Measurements from ENCODE around the gene RIPK4.
A peak's percentile ranks its signal among the peaks of the same experiment; 100 is the strongest.
"Not testable (repeated sequence)": the region's sequence is repeated elsewhere in the genome, so short reads cannot be mapped to it uniquely, and the experiment has no call there.

The RIPK4 gene

DNA sequence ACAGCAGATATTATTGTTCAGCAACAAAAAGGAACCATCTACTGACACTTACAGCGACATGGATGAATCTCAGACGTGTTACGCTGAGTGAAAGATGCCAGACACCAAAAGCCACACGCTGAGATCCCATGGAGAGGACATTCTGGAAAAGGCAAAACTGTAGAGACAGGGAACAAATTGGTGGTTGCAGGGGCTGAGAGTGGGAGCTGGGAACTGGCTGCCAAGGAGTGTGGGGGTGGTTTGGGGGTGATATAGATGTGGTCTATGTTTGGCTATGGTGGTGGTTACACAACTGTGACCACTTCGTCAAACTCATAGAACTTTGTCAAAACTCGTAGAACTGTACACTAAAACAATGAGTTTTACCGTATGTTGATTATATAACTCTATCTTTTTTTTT is 57.7 kb downstream of the RIPK4 start:
- DNase-seq (ENCODE audit: low read depth, low spot score), result no peak
- no peak overlapping the region for H3K4me3 ChIP-seq (ENCODE audit: low read length)

DNA sequence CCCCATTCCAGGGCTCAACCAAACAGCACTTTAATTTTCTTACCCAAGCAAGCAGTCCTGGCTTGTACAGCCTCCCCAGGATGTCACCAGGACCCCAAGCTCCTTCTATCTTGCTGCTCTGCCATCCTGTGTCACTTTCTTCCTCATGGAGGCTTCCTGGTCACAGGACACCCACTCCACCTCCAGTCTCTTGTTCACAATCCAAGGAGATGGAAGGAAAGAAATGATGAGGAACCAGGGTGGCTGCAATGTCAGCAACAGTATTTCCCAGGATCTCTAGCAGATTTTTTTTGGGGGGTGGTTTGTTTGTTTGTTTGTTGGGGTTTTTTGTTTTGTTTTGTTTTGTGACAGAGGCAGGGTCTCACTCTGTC is 58.9 kb downstream of the RIPK4 start:
- no peak overlapping the region for H3K4me3 ChIP-seq (ENCODE audit: low read length)
- DNase-seq (ENCODE audit: low read depth, low spot score), result no peak

DNA sequence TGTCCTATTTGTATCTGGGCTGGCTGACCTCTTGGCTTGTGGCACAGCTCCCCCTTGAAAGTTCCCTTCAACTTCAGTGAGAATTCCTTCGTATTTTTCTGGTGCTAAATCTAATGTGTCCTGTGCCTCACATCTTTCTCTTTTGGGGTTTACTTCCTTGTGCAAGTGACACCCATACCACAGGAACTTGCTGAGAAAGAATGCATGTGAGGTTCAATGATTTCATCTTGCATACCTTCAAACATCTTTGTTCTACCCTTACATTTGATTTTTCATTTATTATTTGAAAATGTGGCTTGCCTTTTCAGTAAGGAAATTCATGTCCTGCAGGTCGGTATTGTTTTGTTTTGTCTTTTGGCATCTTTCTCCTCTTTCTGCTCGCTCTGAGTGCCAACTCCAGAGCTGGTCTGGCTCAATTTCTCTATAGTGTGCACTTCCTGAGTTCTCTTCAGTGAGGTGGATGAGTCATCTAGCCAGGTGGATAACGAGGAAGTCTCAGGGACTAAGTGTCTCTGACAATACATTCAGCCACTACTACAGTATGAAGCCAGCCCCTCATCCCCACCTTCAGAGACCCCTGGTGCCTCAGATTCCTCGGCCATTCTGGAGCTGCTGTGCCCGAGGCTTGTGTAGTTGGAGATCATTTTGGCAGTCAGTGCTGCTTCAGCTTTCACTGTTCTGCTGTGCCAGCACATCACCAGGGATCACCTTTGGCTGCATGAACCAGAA is 59.5 kb downstream of the RIPK4 start:
- no peak overlapping the region for H3K4me3 ChIP-seq (ENCODE audit: low read length)
- DNase-seq (ENCODE audit: low read depth, low spot score), result no peak

DNA sequence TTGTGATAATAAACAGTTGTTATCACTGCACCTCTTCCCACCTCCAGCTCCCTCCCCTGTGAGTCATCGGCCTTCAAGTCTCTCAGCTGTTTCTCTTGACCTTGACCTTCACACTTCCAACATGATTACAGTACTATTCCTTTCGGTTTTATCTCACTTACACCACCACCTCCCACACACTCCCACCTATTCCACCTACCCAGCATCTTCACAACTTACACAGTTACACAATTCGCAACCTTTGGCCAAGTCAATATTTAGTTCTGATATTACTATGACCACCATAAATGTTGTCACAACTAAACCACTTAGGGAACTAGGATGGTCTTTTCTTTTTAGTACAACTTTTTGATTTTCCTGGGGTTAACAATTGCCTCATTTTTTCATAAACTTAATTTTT is 60.2 kb downstream of the RIPK4 start:
- no peak for DNase-seq (ENCODE audit: low read depth, low spot score)
- H3K4me3 ChIP-seq (ENCODE audit: low read length), result no peak overlapping the region

DNA sequence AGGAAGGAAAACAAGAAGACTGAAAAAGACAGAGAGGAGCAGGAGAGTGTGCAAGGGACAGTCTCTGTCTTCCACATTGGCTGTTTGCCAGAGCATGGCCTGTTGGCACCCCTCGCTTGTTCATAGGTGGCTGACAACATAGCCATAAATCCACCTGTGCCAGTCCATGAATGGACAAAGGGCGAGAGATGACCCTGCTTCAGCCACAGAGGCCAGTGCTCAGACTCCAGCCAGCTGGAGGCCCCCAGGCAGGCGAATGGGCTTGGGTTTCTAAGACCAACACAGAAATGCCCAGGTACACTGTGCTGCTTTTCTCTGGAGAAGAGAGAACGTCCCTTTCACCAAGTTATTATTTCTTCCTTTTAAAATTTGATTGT is 60.6 kb downstream of the RIPK4 start:
- DNase-seq (ENCODE audit: low read depth, low spot score), result no peak
- no peak overlapping the region for H3K4me3 ChIP-seq (ENCODE audit: low read length)

DNA sequence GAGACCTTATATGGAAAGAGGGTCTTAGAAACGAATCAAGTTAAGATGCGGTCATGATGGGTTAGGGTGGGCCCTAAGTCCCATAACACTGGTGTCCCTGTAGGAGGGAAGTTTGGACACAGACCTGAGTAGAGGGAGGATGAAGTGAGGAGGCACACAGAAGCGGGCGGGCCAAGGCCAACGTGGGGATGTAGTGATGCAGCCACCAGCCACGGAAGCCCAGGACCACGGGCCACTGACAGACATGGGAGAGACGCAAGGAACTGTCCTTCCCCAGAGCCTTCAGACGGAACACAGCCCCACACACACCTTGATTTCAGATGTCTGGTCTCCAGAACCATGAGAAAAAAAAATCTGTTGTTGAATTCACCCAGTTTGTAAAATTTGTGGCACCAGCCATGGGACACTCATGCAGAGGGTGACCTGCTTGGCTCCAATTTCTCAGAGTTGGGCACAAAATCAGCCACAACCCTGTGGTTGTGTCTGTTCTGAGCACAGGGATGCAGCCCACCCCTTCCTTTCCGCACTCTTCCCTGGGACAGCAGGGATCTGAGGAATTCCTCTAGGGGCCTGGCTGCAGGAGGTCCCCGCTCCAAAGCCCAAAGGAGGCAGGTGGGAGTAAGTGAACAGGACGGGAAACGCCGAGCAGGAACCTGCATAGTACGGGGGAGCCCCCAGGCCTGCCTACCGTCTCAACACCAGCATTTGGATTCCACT is 61.1 kb downstream of the RIPK4 start:
- no peak for DNase-seq (ENCODE audit: low read depth, low spot score)
- H3K4me3 ChIP-seq (ENCODE audit: low read length), result no peak overlapping the region

DNA sequence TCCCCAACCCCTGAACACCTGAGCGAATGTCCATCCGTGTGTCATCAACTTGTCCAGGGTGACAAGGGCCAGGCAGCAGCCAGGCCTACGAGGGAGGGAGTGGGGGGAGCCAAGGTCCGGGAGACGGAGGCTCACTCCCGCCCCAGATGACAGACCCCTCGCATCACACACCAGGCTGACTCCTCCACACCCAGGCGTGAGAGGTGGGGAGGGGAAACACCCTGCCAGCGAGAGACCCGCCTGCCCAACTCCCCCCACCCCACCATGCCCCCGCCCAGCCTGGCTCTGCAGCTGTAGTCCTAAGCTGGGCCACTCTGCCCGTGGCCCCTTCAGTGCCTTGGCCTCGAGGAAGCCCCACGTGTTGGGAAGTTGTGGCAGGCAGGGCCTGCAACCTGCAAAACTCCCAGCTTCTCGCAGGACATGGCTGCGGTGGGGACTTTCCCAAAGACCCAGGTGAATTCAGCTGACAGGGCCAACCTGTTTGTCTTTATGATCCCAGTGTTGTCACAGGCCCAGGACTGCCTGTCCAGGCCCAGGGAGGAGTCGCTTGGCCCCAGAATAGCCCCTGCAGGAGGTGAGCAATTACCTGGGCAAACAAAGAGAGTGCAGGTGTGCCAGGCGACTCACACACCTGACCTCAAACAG is 62.9 kb downstream of the RIPK4 start:
- DNase-seq (ENCODE audit: low read depth, low spot score), result no peak
- H3K4me3 ChIP-seq (ENCODE audit: low read length), result no peak overlapping the region

DNA sequence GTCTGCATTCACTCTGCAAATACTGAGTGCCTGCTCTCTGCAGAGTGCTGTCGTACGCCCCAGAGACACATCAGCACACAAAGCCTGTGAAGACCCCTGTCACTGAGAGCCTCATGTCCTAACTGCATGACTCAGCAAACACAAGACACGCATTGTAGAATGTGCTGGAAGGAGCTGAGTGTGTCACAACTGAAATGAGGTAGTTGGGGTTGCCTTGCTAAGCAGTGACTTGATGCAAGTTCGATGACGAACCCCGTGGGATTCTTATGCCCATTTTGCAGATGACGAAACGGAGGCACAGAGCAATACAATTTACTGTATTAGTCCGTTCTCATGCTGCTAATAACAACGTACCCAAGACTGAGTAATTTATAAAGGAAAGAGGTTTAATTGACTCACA is 65.1 kb downstream of the RIPK4 start:
- DNase-seq (ENCODE audit: low read depth, low spot score), result no peak
- no peak overlapping the region for H3K4me3 ChIP-seq (ENCODE audit: low read length)

DNA sequence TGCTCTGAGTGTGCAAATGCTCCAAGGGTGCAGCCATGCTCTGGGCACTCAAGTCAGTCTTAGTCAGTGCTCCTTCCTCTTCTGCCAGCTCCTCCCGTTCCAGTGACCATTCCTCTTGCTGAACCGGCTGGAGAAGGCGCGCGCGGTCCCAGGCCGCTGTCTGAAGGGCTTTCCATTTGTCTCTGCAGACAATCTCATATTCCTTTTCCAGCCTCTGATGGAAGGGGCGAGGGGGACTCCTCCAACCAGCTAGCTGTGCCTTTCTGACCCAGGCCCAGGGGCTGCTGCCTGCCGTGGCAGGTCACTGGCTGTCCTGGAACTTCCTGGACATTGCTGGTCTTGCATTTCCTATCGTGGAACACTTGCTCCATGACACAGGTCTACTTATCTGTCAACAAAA is 67.5 kb downstream of the RIPK4 start:
- no peak for DNase-seq (ENCODE audit: low read depth, low spot score)
- no peak overlapping the region for H3K4me3 ChIP-seq (ENCODE audit: low read length)

DNA sequence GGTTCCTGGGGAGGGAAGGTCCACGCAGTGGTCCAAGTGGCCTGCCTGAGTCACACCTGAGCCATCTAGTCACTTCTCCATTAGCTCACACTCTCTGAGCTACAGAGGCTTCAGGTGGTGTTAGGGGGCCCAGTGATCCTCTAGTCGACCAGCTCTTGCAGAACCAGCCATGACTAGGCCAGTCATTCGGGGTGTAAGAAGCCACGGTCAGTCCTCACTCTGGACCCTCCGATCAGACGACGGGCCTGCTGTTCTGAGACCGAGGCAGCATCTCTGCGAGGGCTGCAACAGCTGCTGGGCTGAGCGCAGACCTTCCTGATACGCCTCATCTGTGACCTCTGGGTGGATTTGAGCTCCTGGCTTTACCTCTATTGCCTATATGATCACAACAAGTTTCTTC is 68.8 kb downstream of the RIPK4 start:
- DNase-seq (ENCODE audit: low read depth, low spot score), result no peak
- no peak overlapping the region for H3K4me3 ChIP-seq (ENCODE audit: low read length)

DNA sequence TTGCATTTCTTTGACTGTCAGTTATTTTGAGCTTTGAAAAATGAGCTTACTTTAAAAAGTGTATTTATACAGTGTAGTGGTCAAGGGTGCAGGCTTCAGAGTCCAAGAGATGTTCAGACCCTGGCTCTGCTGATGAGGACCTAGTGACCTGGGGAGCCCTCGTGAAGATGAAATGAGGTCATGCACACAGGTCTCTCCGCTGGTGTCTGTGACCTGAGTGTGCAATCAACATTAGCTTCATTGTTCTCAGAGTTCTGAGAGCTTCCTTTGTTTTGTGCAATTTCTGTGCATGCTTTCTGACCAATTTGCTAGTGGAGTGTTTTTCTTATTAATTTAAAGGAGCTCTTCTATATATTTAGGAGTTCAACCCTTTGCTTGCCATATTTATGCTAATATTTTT is 71.3 kb downstream of the RIPK4 start:
- no peak overlapping the region for H3K4me3 ChIP-seq (ENCODE audit: low read length)
- no peak for DNase-seq (ENCODE audit: low read depth, low spot score)

DNA sequence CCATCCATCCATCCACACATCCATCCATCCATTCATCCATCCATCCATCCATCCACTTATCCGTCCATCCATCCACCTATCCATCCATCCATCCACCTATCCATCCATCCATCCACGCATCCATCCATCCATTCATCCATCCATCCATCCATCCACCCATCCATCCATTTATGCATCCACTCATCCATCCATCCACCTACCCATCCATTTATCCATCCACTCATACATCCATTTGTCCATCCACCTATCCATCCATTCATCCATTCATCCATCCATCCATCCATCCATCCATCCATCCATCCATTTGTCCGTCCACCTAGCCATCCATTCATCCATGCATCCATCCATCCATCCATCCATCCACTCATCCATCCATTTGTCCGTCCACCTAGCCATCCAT is 72.8 kb downstream of the RIPK4 start:
- DNase-seq (ENCODE audit: low read depth, low spot score); H3K4me3 ChIP-seq (ENCODE audit: low read length): not testable (repeated sequence)

DNA sequence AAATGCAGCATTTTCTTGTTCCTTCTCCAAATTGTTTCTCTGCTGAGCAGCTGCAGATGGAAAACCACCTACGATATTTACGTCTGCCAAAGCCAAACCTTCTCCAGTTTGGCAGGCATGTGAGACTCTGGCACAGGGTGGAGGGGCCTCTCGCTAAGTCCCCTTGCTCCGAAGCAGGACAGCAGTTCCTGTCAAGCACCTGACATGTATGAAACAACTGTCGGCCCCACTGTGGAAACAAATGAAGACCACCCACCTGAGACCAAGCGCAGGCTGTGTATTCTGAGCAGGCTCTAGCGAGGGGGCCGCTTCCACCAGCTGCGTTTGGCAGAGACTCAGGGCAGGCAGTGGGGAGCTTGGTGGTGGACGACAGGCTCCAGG is 74.7 kb downstream of the RIPK4 start:
- H3K4me3 ChIP-seq (ENCODE audit: low read length), result no peak overlapping the region
- no peak for DNase-seq (ENCODE audit: low read depth, low spot score)

DNA sequence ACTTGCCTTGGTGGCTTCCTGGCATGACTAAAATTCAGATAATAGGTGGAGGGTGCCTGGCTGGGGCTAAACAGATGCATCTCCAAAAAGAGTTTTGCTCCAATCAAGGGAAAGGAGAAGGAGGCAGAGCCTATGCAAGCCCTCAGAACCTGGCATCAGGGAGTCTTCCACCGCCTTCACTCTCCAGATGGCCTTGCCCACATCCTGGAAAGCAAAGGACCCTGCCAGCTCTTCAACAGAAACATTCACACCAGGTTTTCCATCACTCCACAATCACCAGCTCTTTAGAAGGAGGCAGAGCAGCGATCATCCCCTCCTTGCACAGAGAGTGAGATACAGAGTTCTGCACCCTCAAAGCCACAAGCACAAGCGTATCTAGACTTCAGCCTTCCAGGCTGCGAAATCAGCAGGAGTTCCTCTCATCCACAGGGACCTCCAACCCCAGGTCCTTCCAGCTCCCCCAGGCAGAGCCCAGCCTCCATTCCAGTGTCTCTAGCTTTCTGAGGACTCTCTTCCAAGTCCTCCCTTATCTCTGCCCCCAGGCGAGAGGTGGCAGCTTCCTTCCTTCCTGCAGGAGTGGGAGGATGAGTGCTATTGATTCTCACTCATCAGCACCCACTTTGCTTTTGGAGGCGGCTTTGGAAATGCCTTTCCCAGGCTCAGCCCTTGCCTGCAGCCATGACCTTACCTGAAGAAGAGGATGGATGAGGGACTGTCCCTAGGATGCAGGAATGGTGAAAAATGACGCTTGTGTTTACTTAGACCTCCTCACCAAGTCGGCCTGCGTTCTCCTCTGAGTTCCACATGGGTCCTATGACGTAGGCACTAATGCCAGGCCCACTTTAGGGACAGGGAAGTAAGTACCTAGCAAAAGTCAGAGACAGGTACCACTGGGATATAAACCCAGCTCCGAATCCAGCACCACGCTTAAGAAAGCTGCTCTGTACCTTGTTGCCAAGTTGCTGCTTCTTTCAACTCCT is 75.4 kb downstream of the RIPK4 start:
- no peak overlapping the region for H3K4me3 ChIP-seq (ENCODE audit: low read length)
- peak; percentile 18 for DNase-seq (ENCODE audit: low read depth, low spot score)
